H7 (cell line): ENCODE measurements around the gene PRR14L. TPM values are rescaled to one million over a fixed set of nuclear protein-coding genes. Genes with fewer than 3 reads are reported as not detected.
"Not testable (repeated sequence)": the region's sequence is repeated elsewhere in the genome, so short reads cannot be mapped to it uniquely, and the experiment has no call there.

Source experiments
- DNase-seq: peaks from one replicate; pipeline ENCODE4 v3.0.0; 2012
- H3K27me3 ChIP-seq: 2 replicates; pipeline ENCODE4 v1.6.0; 2011; ENCODE audit warnings: mild to moderate bottlenecking, low read length; ENCODE audit not compliant: control insufficient read depth, insufficient read depth
- H3K36me3 ChIP-seq: replicated peaks from 2 replicates; pipeline ENCODE4 v1.5.1; 2011; ENCODE audit warnings: low read length; ENCODE audit not compliant: control insufficient read depth, insufficient read depth
- H3K4me3 ChIP-seq: 2 replicates; pipeline ENCODE4 v1.5.1; 2011; ENCODE audit warnings: low read depth, mild to moderate bottlenecking, control low read depth, low read length, moderate library complexity; ENCODE audit not compliant: insufficient read depth
- total RNA-seq: library from RNA; depleted of rRNA; stranded (reverse); fragments of >200 nt; shearing (Covaris generic); gene quantifications from 2 replicates; pipeline ENCODE4 v1.2.3, GENCODE V29; 2014

Gene PRR14L
- total RNA-seq, 1 experiment from 2014 or later, result 25.6 TPM

DNA sequence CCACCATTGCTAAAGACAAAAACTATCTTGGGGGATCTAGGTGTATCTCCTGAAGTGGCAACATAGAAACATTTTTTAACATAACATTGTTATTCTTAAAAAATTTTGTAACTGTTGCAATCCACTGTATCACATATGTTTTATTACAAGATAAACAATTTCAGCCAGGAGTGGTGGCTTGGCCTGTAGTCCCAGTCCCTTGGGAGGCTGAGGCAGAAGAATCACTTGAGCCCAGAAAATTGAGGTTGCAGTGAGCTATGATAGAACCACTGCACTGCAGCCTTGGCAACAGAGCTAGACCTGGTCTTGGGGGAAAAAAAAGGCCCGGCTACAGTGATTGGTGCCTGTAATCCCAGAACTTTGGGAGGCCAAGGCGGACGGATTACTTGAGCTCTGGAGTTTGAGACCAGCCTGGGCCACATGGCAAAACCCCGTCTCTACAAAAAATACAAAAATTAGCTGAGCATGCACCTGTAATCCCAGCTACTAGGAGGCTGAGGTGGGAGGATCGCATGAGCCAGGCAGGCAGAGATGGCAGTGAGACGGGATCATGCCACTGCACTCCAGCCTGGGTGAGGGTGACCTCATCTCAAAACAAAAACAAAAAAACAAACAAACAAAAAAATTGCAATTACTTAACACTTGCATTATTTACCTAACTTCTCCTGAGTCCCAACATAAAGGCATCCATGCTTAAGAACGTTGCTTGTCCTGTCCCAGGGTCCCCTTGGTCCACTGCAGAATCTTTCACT, 2.3 kb upstream of the PRR14L start:
- Histone ChIP-seq H3K4me3 (no peak overlapping the region), H3K36me3 (no peaks in the 10 kb centered on the region), H3K27me3 (no peaks in the 10 kb centered on the region)
- no peak for DNase-seq

DNA sequence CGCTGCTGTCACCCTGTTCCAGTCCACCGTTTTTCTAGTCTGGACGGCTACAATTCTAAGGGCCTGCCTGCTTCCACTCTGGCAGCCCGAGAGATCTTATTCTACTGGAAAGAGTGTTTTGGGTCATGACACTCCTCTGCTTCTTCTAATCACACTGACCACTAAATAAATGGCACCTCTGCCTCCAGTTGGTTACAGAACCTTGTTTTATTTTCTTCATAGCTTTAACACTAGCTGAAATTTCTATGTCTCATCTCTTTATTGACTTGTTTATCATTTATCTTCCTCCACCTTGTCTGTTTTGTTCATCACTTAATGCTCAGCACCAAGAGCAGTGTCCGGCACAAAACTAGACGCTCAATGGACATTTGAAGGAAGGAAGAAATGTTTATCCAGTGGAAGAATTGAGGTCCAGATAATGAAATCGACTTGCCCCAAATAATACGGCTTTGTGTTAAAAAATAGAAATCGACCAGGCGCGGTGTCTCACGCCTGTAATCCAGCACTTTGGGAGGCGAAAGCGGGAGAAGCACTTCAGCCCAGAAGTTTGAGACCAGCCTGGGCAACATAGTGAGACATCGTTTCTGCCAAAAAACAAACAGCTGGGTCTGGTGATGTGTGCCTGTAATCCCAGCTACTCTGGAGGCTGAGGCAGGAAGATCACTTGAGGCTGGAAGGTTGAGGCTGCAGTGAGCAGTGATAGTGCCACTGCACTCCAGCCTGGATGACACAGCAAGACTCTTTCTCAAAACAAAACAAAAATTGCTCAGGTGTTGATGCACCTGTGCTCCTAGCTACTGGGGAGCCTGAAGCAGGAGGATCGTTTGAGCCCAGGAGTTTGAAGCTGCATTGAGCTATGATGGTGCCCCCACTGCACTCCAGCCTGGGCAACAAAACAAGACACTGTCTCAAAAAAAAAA, 693 bp upstream of the PRR14L start:
- Histone ChIP-seq H3K4me3 (no peak overlapping the region), H3K36me3 (no peaks in the 10 kb centered on the region), H3K27me3 (no peaks in the 10 kb centered on the region)
- no peak for DNase-seq

DNA sequence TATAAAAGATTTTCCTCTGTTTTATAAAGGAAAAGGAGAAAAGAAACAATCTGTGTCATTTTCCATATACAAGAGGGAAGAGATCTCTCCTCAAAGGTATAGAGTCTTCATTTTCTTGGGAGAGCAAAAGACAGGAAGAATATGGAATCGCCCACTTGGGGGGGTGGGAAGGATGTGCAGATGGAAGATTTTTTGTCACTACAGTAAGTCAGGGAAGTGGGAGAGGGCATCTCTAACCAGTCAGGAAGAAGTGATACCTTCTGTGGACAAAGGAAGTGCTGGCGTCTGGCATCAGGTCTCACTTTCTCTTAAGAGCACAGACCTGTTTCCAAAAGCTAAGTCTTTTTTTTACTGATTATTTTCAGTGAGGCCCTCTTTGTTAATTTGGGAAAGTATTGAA, 1.4 kb downstream of the PRR14L start:
- peak; percentile 26 for DNase-seq
- Histone ChIP-seq H3K27me3 (no peaks in the 10 kb centered on the region), H3K4me3 (peak overlapping the region; percentile 92), H3K36me3 (no peaks in the 10 kb centered on the region; the same call in 1 of the 2 replicates)

DNA sequence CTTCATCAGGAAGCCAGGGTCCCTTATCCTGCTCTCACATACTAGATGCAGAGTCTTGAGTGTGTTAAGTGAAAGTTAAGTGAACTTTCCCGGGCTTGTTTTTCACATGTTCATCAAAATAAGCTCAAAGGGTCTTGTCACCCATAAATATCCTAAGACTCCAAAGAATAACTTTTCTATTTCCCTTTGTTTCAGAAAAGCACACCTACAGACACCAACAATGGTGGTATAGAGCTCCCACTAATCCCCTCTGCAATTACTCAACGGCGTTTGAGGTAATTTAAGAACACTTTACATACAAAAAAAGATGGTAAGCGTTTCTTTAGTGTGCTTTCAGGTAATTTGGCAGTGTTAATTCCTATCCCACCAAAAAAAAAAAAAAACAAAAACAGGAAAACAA, 2.5 kb downstream of the PRR14L start:
- H3K36me3 ChIP-seq, result no peaks in the 10 kb centered on the region; the same call in 1 of the 2 replicates
- no peaks in the 10 kb centered on the region for H3K27me3 ChIP-seq
- no peak overlapping the region for H3K4me3 ChIP-seq
- peak; percentile 16 for DNase-seq

DNA sequence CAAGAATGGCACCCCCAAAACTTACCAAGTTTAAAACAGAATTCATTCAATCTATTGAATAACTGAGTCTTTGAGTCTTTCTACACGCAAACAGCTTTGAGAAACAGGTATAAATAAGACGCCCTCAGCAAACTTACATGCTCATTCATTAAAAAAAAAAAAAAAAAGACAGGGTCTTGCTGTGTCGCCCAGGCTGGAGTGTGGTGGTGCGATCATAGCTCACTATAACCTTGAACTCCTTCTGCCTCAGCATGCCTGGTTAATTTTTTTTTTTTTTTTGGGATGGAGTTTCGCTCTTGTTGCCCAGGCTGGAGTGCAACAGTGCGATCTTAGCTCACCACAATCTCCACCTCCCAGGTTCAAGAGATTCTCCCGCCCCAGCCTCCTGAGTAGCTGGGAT, 6.1 kb downstream of the PRR14L start:
- Histone ChIP-seq H3K36me3 (peaks cover 2% of the 10 kb centered on the region), H3K4me3 (no peak overlapping the region), H3K27me3 (no peaks in the 10 kb centered on the region)
- DNase-seq, result no peak

DNA sequence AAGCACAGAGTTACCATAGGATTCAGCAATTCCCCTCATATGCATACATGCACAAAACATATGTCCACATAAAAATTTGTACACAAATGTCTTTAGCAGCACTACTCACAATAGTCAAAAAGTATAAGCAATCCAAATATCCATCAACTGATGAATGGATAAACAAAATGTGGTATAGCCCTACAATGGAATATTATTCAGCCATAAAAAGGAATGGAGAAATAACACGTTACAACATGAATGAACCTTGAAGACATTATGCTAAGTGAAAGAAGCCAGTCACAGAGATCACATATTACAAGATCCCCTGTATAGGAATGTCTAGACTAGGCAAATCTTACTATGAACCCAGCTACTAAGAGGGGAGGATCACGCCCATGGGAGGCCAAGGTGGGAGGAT, 7.2 kb downstream of the PRR14L start:
- Histone ChIP-seq H3K27me3 (no peaks in the 10 kb centered on the region), H3K36me3 (peaks cover 4% of the 10 kb centered on the region), H3K4me3 (no peak overlapping the region)
- DNase-seq, result no peak

DNA sequence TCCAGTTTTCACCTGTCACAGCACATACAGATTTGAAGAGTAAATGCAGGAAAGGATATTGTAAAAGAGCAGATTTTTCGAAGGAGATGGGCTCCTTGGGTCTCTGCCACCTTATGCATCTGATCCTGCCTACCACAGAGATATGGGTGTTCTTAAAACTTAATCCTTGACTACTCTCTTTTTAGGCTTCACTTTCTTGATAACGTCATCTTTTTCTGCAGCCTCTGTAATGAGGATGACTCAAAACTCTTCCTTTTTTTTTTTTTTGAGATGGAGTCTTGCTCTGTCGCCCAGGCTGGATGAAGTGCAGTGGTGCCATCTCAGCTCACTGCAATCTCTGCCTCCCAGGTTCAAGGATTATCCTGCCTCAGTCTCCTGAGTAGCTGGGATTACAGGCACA, 7.8 kb downstream of the PRR14L start:
- DNase-seq, result no peak
- H3K4me3 ChIP-seq, result no peak overlapping the region
- H3K27me3 ChIP-seq, result no peaks in the 10 kb centered on the region
- H3K36me3 ChIP-seq, result peaks cover 4% of the 10 kb centered on the region

DNA sequence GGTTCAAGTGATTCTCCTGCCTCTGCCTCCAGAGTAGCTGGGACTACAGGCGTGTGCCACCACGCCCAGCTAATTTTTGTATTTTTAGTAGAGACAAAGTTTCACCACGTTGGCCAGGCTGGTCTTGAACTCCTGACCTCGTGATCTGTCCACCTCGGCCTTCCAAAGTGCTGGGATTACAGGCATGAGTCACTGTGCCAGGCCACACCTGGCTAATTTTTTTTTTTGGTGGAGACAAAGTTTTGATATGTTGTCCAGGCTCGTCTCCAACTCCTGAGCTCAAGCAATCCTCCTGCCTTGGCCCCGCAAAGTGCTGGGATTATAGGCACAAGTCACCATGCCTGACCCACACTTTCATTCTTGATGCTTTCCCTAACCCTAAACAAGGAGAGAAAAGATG, 9.6 kb downstream of the PRR14L start:
- not testable (repeated sequence) for H3K27me3 ChIP-seq, DNase-seq, H3K4me3 ChIP-seq, H3K36me3 ChIP-seq

DNA sequence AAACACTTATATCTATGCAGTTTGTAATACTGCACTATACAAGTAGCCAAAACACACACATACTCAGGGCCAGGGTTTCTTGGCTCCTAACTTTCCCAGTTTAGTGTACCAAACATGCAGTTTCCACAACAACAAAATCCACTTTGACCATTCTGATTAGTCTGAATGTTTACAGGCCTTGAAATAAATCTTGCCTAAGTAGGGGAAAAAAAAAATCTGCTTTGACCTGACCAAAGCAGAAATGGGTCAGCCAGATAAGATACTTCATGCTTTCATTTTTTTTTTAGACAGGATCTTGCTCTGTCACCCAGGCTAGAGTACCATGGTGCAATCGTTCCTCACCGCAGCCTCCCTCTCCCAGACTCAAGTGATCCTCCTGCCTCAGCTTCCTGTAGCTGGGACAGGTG, 10.1 kb downstream of the PRR14L start:
- DNase-seq, result no peak
- Histone ChIP-seq H3K4me3 (no peak overlapping the region), H3K27me3 (no peaks in the 10 kb centered on the region), H3K36me3 (peaks cover 4% of the 10 kb centered on the region)

DNA sequence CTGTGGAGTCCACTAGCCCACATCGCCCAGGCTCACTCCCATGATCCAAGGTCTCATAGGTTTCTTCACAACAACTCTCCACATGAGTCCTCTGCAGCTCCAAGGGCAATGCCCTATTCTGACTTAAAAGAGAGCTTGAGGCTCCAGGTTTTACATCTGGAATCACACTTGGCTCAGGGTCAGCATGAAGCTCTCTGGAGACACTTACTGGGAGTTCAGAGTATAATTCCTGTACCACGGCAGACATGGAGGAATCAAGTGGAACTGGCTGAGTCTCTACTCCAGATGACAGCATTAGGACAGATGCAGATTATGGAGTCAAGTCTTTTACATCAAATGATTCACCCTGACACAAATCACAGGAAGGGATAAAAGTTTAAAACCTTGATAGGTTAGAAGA, 11.4 kb downstream of the PRR14L start:
- H3K4me3 ChIP-seq, result no peak overlapping the region
- H3K27me3 ChIP-seq, result no peaks in the 10 kb centered on the region
- no peak for DNase-seq
- peaks cover 8% of the 10 kb centered on the region for H3K36me3 ChIP-seq

DNA sequence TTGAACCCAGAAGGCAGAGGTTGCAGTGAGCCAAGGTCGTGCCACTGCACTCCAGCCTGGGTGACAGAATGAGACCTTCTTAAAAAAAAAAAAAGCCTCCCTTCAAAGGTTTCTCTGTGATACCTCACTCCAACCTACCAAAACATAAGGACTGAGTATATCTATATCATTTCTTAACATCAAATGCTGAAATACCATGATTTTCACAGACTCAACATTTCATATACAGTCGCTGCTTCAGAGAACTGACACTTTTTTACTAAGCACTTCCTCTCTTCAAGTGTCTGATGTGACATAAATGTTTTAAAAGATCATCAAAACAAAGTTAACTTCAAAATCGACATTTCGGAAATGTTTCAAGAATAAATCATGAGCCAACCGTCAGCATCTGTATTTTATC, 12.0 kb downstream of the PRR14L start:
- Histone ChIP-seq H3K36me3 (peaks cover 8% of the 10 kb centered on the region), H3K27me3 (no peaks in the 10 kb centered on the region), H3K4me3 (no peak overlapping the region)
- DNase-seq, result no peak

DNA sequence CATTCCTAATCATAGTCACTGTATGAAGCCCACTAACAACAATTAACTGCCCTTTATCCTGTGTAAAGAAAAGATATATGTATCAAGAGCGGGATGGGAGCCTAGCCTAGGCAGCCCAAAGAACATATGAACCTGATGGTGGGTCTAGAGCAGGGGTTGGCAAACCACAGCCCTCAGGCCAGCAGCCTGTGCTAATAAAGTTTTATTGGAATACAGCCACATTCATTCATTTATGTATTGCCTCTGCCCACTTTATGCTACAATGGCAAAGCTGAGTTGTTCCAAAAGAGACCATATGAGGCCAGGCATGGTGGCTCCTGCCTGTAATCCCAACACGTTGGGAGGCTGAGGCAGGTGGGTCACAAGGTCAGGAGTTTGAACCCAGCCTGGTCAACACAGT, 13.5 kb downstream of the PRR14L start:
- peaks cover 8% of the 10 kb centered on the region for H3K36me3 ChIP-seq
- DNase-seq, result no peak
- H3K27me3 ChIP-seq, result no peaks in the 10 kb centered on the region
- H3K4me3 ChIP-seq, result no peak overlapping the region

DNA sequence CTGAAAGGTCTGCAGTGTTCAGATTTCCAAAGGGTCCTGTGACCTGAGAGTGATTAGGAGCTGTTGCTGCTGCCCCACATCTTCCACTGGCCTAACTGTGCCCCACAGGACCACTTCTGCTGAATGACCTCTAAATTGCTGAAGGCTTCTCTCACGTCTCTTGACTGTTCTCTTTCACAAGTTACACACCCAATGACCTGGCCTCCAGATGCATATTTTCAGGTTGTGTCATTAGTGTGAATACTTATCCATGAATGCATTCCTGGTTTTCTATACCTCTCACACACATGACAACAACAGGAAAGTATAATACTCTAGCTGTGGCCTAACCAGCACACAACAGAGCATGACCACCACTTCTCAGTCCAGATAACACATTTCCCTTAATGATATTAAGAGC, 15.4 kb downstream of the PRR14L start:
- DNase-seq, result no peak
- Histone ChIP-seq H3K4me3 (no peak overlapping the region), H3K36me3 (peaks cover 6% of the 10 kb centered on the region), H3K27me3 (no peaks in the 10 kb centered on the region)

DNA sequence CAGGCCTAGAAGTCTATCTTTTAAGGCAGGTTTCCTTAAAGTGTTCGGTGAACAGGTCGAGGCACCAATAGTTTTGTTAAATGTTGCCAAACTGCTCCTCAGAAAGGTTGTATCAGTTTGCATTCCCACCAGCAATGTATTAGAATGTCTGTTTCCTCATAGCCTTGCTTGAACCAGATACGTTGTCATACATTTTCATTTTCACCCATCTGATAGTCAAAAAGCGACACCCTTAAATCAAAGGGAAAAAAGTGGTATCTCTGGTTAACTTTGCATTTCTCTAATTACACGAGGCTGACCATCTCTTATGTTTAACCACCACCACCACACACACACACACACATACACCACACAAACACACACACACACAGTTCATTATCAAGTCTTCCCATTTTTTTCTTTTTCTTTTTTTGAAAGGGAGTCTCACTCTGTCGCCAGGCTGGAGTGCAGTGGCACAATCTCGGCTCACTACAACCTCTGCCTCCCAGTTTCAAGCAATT, 16.3 kb downstream of the PRR14L start:
- H3K27me3 ChIP-seq, result no peaks in the 10 kb centered on the region
- DNase-seq, result no peak
- no peak overlapping the region for H3K4me3 ChIP-seq
- peaks cover 6% of the 10 kb centered on the region for H3K36me3 ChIP-seq
